ENCODE data around the gene HP.

- TF ChIP-seq CTCF (IDR thresholded peaks at IDR 0.05) (no peak), POLR2A (IDR thresholded peaks at IDR 0.05) (no peak), EP300 (IDR thresholded peaks at IDR 0.05; ENCODE audit: low read depth) (no peak), POLR2AphosphoS5 (IDR thresholded peaks at IDR 0.05) (no peak)
Observed at GRCh38 chr16:72083778-72084404, 29.6 kb downstream of the HP start.
